Measurements from ENCODE around the gene POLR2E. TPM values are rescaled to one million over a fixed set of nuclear protein-coding genes. Genes with fewer than 3 reads are reported as not detected.

The POLR2E gene
- polyA plus RNA-seq, 3 donors: 183 to 222 (median 195) TPM

DNA sequence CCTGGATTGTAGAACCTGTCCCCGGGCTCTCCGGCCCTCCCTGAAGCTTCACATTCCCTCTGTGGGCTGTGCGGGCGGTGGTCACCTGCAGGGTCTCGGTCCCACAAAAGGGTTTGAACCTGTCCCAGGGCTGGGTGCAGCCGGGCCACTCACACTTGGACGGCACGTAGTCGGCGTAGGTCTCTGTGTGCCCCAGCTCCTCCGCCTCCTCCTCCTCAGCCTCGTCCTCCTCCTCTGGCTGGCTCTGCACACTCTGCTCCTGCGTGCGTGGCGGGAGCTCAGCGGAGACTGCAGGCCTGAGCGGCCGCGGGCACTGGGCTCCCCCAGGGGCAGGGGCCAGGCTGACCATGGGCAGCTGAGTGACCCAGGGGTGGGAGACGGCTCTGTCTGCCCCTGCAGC, 28.2 kb upstream of the POLR2E start:
- Histone ChIP-seq H4K20me1 (ENCODE audit: insufficient read depth, low read length) (peaks cover 98% of the 10 kb centered on the region), H3K27me3 (ENCODE audit: control insufficient read depth in 2 of 2, insufficient read depth in 2 of 2, low read length in 2 of 2) (no peaks in the 10 kb centered on the region), H3K4me3 (replicated peaks in 1 of 3; ENCODE audit: low read depth in 2 of 3, low read length in 3 of 3) (no peak overlapping the region), H3K9ac (ENCODE audit: insufficient read depth, low read length, poor library complexity, severe bottlenecking) (no peak overlapping the region), H2AFZ (ENCODE audit: insufficient read depth, low read depth, low read length, poor library complexity, severe bottlenecking) (no peak overlapping the region), H3K4me1 (ENCODE audit: control insufficient read depth in 1 of 2, insufficient read depth in 2 of 2, low read length in 2 of 2) (no peaks in the 10 kb centered on the region), H3K27ac (ENCODE audit: low read depth in 1 of 2, low read length in 2 of 2) (peak overlapping the region in 1 of 2 donors; percentile 34), H3K4me2 (replicated peaks; ENCODE audit: extremely low read depth, low read length, poor library complexity, severe bottlenecking) (no peak overlapping the region), H3K36me3 (replicated peaks in 1 of 2; ENCODE audit: control insufficient read depth in 1 of 2, insufficient read depth in 2 of 2, low read length in 2 of 2) (peaks cover 89 to 99% of the 10 kb centered on the region in 2 donors), H3K79me2 (ENCODE audit: insufficient read depth, low read length) (peaks cover 26% of the 10 kb centered on the region), H3K9me3 (replicated peaks in 1 of 2; ENCODE audit: control insufficient read depth in 1 of 2, insufficient read depth in 1 of 2, low read length in 2 of 2) (no peaks in the 10 kb centered on the region)
- Mint-ChIP-seq H3K9me3 (peaks cover 0 to 3% (median 0%) of the 10 kb centered on the region in 7 donors), H3K27ac (no peak overlapping the region), H3K36me3 (peaks cover 62 to 92% of the 10 kb centered on the region in 2 donors), H3K4me1 (no peaks in the 10 kb centered on the region), H3K27me3 (ENCODE audit: low read depth in 3 of 3) (peaks cover 0 to 2% (median 0%) of the 10 kb centered on the region in 3 donors), H3K4me3 (no peak overlapping the region)
- intact Hi-C loops (cut with micrococcal nuclease): no loop called here
- TF ChIP-seq, protein P1, sequence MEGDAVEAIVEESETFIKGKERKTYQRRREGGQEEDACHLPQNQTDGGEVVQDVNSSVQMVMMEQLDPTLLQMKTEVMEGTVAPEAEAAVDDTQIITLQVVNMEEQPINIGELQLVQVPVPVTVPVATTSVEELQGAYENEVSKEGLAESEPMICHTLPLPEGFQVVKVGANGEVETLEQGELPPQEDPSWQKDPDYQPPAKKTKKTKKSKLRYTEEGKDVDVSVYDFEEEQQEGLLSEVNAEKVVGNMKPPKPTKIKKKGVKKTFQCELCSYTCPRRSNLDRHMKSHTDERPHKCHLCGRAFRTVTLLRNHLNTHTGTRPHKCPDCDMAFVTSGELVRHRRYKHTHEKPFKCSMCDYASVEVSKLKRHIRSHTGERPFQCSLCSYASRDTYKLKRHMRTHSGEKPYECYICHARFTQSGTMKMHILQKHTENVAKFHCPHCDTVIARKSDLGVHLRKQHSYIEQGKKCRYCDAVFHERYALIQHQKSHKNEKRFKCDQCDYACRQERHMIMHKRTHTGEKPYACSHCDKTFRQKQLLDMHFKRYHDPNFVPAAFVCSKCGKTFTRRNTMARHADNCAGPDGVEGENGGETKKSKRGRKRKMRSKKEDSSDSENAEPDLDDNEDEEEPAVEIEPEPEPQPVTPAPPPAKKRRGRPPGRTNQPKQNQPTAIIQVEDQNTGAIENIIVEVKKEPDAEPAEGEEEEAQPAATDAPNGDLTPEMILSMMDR (IDR thresholded peaks at IDR 0.05): no peak
- no peak for DNase-seq
- over 99% methylated on average over 19 of the region's 20 CpGs for WGBS (ENCODE audit: insufficient coverage)

DNA sequence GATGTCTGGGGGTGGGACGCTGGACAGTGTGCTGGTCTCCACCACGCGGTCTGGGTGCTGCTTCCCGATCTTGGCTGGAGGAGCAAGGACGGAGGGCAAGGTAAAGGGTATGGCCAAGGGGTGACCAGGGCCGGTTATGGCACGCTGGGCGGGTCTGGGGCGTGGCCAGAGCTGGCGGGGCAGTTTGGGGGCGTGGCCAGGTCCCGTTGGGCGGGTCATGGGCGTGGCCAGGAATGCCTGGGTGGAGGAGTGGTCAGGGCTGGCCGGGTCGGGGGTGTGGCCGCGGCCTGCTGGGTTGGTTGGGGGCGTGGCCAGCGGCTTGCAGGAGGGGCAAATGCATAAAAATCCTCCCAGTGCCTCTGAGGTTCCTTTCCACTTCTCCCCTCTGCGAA, 27.8 kb upstream of the POLR2E start:
- H3K27me3 ChIP-seq (ENCODE audit: control insufficient read depth in 2 of 2, insufficient read depth in 2 of 2, low read length in 2 of 2): no peaks in the 10 kb centered on the region
- DNase-seq: peak; percentile 43 to 66 (median 62)
- peaks cover 91 to 100% of the 10 kb centered on the region in 2 donors for H3K36me3 ChIP-seq (replicated peaks in 1 of 2; ENCODE audit: control insufficient read depth in 1 of 2, insufficient read depth in 2 of 2, low read length in 2 of 2)
- TF ChIP-seq, protein P1 (IDR thresholded peaks at IDR 0.05): no peak
- Mint-ChIP-seq H3K36me3 (peaks cover 66 to 92% of the 10 kb centered on the region in 2 donors), H3K4me1 (no peaks in the 10 kb centered on the region), H3K9me3 (peaks cover 0 to 3% (median 0%) of the 10 kb centered on the region in 7 donors), H3K27ac (peak overlapping the region in 2 of 7 donors; percentile 74 to 87), H3K27me3 (ENCODE audit: low read depth in 3 of 3) (peaks cover 0 to 2% (median 0%) of the 10 kb centered on the region in 3 donors), H3K4me3 (no peak overlapping the region)
- H4K20me1 ChIP-seq (ENCODE audit: insufficient read depth, low read length): peaks cover 98% of the 10 kb centered on the region
- H3K4me1 ChIP-seq (ENCODE audit: control insufficient read depth in 1 of 2, insufficient read depth in 2 of 2, low read length in 2 of 2): no peaks in the 10 kb centered on the region
- H3K4me2 ChIP-seq (replicated peaks; ENCODE audit: extremely low read depth, low read length, poor library complexity, severe bottlenecking): no peak overlapping the region
- peaks cover 22% of the 10 kb centered on the region for H3K79me2 ChIP-seq (ENCODE audit: insufficient read depth, low read length)
- no peak overlapping the region for H3K9ac ChIP-seq (ENCODE audit: insufficient read depth, low read length, poor library complexity, severe bottlenecking)
- no peak overlapping the region for H3K27ac ChIP-seq (ENCODE audit: low read depth in 1 of 2, low read length in 2 of 2)
- intact Hi-C loops (cut with micrococcal nuclease): no loop called here
- 94% methylated on average over 8 of the region's 21 CpGs for WGBS (ENCODE audit: insufficient coverage)
- H3K9me3 ChIP-seq (replicated peaks in 1 of 2; ENCODE audit: control insufficient read depth in 1 of 2, insufficient read depth in 1 of 2, low read length in 2 of 2): no peaks in the 10 kb centered on the region
- no peak overlapping the region for H2AFZ ChIP-seq (ENCODE audit: insufficient read depth, low read depth, low read length, poor library complexity, severe bottlenecking)
- no peak overlapping the region for H3K4me3 ChIP-seq (replicated peaks in 1 of 3; ENCODE audit: low read depth in 2 of 3, low read length in 3 of 3)
